GM19239 (cell line): ENCODE measurements around the gene VPS13D.
A peak's percentile ranks its signal among the peaks of the same experiment; 100 is the strongest.
"Not testable (repeated sequence)": the region's sequence is repeated elsewhere in the genome, so short reads cannot be mapped to it uniquely, and the experiment has no call there.

ENCODE experiments used
- DNase-seq: peaks from one replicate; pipeline ENCODE4 v3.0.0; 2011; ENCODE audit warnings: low spot score; ENCODE audit not compliant: insufficient read length
- FAIRE-seq: peaks from 2 replicates; lab custom pipeline; 2011; peaks lifted over from hg19 to GRCh38; lab: Jason Lieb, UNC

The VPS13D gene

GRCh38 chr1:12324423-12324822 lies 94.6 kb downstream of the VPS13D start:
- no peak for FAIRE-seq
- DNase-seq = no peak

DNA sequence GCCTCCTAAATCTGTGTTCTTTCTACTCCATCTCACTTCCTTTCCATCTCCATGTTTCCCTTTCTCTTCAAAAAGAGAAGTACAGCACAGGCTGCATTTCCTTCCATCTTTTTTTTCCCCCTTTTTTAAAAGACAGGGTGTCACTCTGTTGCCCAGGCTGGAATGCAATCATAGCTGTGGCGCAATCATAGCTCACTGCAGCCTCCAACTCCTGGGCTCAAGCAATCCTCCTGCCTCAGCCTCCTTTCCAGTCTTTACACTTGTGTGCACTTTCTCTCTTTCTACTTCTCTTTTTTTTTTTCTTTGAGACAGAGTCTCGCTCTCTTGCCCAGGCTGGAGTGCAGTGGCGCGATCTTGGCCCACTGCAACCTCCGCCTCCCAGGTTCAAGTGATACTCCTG lies 95.1 kb downstream of the VPS13D start:
- DNase-seq, FAIRE-seq: not testable (repeated sequence)

DNA sequence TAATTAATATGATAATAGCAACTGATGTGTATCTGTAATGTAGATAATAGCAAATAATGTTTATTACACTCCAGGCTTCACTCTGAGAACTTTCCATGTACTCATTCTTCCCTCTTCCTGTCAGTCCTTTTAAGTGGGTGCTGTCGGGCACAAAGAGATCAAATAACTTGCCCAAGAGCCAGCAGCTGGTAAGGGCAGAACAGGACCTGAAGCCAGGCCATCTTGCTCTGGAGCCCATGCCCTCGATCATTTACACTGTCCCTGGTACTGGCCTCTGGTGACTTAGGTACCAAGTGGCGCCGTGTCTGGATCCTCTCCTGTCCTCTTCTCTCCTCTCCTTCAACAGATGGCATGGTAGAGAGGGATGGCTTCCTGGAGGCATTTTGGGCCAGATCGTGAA lies 97.2 kb downstream of the VPS13D start:
- DNase-seq = no peak
- no peak for FAIRE-seq

DNA sequence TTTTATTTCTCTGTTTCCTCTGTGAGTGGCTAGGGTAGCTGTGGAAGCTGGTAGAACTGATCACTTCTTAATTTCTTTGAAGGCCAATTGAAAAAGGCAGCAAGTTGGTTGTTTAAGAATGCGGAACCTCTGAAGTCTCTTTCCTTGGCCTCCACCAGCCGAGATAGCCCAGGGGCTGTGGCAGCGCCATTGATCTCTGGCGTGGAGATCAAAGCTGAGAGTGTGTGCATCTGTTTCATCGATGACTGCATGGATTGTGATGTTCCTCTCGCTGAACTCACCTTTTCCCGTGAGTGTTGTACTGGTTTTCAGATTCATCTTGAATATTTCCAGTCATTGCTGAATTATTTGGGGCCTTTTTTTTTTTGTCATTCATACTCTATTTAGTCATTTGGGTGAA lies 97.7 kb downstream of the VPS13D start:
- no peak for DNase-seq
- no peak for FAIRE-seq

DNA sequence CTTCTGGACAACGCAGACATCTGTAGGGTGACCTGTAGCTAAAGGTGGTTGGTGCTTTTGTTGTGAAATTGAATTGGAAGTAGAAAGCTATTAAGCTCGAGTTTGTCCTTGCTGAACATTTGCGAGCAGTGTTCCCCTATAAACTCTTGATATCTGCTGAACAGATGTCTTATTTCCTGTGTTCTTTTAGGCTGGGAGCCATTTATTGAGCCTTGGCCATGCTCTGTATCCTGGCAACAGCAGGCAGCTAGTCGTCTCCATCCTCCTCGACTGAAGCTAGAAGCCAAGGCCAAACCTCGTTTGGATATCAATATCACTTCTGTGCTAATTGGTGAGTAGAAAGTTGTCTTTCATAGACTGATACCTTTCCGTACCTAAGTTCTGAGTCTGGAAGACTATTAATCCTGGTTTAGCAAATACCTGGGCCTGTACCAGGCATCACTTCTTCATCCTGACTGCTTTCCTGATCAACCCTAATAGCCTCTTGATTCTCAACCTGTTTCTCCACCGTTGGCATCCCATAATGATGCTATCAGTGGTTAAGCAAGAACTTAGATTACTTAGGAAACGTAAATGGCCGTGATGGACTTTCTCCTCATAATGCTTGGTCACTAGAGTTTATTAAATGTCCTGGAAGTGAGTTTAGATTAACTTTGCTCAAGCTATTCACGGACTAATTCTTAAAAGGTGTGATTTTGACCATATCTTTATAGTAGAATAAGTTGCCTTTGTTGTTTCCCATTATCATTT lies 103.4 kb downstream of the VPS13D start:
- FAIRE-seq (no peak), DNase-seq (no peak)

GRCh38 chr1:12335815-12336214 lies 106.0 kb downstream of the VPS13D start:
- DNase-seq (no peak), FAIRE-seq (no peak)

DNA sequence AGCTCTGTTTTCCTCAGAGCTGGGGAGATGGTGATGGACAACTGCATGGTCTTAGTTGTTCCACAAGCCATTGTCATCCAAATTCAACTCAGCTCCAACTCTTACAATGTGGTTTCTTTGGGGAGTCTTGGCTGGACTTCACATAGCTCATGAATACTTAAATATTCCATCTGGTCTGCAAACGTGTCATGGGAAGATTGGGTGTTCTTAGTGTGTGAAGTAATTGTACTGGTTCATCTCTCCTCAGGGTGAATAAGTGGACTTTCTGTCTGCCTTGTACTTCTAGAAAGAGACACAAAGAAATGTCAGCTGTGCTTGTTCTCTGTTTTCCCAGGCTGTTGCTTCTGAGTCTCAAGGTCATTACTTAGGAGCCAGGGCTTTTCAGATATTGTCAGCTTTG lies 106.6 kb downstream of the VPS13D start:
- FAIRE-seq (no peak), DNase-seq (no peak)

GRCh38 chr1:12338017-12338416 lies 108.2 kb downstream of the VPS13D start:
- FAIRE-seq = no peak
- DNase-seq = no peak

DNA sequence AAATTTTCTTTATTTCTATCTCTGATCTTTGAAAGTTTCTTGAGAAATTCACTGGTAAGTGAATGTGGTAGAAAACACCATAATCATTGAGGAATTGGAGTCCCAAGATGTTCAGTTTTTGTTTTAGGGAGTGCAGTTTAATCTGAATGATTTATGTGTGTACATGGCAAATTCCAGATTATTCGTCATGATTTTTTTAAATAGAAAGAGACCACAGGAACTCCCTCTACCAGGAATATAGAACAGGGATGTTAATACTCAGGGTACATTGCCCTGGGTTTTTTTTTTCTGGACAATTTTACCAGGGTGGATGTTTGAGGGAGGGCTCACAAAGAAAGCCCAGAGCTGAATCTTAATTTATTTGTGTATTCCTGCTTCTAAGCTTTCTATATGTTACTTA lies 109.0 kb downstream of the VPS13D start:
- no peak for FAIRE-seq
- DNase-seq = no peak

DNA sequence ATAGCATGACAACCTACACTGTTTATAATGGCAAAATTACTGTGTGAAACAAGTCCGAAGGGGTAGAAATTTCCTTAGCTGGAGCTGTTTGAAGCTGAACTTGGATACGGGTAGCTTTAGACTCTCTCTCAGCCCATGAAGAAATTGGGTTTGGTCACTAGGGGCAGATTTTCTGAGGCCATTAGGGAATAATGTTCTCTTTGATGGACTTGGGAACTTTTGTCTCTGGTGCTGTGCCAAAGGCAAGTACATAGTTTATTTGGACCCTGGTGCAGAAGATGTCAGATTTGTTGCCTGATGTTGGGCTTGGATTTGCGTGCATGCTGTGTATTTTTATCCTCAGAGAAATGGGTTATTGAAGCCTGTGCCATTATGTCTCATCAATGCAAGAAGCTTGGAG lies 109.6 kb downstream of the VPS13D start:
- DNase-seq = no peak
- peak; percentile 65 for FAIRE-seq

- DNase-seq = no peak
- FAIRE-seq = no peak
These were observed 110.1 kb downstream of the VPS13D start for GRCh38 chr1:12339811-12340543.

- FAIRE-seq (no peak), DNase-seq (no peak)
These were observed 110.7 kb downstream of the VPS13D start for GRCh38 chr1:12340544-12340930.

DNA sequence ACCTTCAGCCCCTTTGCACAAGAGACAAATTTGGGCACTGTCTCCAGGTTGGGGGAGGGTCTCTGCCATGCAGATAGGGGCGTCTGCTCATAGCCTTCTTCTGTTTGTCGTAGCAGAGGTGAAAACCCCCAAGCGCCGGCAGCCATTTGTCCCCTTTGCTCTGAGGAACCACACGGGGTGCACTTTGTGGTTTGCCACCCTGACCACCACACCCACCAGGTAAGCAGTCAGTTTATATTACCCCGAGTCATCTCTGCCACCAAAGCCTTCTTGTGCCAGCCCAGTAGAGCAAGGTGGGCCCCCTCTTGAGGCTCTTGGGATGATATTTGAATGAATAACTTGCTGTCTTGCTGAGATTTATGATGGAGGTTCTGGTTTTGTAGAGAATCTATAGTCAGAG lies 111.8 kb downstream of the VPS13D start:
- DNase-seq (no peak), FAIRE-seq (no peak)

DNA sequence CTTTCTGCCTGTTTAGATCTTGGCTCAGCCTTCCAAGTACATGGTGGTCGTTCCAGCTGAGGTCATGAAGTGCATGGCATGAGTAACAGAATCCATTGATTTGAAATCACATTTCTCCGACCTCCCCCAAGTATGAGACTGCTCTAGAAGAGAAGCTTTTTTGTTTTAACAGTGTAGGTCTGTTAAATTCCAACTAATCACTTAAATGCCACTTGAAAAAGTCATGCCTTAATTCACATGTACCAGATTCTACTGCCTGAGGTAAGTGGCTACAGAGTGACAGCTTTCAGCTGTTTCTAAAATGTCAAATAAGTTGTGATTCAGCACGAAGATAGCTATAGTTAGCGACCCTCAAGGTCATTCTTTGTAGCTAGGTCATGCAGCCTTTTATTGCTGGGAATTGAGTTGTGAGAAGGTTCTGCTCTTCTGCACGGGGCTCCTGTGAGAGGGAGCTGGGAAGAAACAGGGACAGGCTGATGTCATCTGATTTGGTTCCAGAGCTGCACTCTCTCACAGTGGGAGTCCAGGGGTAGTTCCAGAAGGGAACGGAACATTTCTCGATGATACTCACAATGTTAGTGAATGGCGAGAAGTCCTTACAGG lies 112.7 kb downstream of the VPS13D start:
- no peak for DNase-seq

GRCh38 chr1:12343823-12344487 lies 114.1 kb downstream of the VPS13D start:
- peak; percentile 57 for FAIRE-seq
- DNase-seq = no peak

More for the DNA sequence above, 112.7 kb downstream of the VPS13D start:
- FAIRE-seq = no peak

DNA sequence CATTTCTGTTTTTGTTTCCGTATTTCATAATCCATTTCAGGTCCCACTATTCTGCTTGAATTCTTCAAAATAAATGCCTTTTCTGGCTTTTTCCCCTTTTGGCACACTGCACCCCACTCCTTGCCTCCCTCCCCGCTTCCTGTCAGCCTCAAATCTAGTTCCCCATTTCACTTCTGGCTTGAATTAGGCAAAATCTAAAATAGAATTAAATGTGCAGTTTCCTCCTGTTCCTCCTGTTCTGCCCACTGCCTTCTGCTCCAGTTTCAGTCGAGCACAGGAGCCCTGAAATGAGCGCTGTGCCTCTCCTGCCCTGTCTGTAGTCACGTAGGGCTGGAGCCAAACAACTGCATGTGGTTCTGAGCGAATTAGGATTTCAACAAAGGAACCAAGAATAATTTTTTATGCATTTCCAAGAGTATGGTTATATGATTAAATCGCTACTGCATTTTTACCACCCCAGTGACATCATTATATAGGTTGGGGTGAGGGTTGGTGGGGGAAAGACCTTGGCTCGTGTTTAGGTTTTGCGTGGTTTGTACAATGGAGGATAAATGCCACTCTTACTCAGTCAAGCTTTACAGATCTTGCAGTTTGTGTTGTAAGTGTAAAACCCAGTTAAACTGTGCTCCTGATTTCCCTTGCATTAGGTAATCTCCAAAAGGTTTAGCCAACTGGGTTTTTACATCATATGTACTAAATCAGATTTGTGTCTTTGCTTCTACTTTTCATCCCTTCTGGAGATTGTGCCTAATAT lies 114.9 kb downstream of the VPS13D start:
- DNase-seq (no peak), FAIRE-seq (no peak)

- FAIRE-seq = peak; percentile 92
- no peak for DNase-seq
These were observed 115.8 kb downstream of the VPS13D start for GRCh38 chr1:12345350-12346217.

DNA sequence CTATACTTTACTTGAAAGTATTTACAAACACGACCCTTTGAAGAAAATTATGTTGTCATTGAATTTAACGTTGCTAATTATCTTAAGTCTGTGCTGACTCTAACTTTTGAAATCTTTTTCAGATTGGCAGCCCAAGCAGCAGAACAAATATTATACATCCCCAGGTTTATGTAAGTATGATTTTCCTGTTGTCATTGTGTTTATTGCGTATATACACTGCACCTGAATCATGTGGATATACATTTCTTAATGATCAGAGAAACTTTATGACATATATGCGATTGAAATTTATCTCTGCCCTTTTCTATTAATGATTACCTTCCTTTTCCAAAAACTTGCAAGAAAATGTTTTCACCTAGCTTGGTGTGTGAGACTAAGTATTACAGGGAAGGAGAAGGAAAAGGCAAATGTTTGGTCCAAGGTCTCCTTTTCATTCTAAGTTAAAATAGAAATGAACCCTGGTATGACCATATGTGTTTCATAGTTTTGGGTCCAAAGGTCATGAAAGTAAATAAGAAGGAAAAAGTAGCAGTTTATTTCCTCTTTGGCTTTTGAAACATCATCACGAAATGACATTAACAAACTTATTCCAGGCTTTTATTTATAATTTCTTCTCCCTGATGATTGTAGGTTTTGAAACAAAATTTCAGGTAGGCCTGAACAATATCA lies 116.8 kb downstream of the VPS13D start:
- DNase-seq = no peak
- no peak for FAIRE-seq

DNA sequence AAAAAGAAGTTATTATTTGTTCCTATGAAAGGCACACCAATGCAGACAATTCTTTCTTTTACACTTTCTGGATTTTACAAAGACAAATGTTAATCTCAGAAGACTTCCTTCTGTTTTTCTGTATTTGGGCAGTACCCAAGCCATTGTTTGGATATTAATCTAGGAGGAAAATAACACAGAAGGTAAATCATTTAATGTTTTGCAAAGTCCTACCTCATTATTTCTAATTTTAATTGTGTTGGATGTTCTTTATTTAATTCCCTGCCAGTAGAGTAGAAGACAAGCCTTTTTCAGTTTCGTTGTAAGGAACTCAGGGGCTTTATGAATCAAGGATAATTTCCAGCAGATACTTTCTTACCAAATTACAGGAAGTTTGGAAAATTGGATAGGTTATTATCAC lies 118.3 kb downstream of the VPS13D start:
- DNase-seq = no peak

More for the DNA sequence above, 118.3 kb downstream of the VPS13D start:
- FAIRE-seq = no peak
